ENCODE data around the gene GPR15LG.

GPR15LG gene

DNA sequence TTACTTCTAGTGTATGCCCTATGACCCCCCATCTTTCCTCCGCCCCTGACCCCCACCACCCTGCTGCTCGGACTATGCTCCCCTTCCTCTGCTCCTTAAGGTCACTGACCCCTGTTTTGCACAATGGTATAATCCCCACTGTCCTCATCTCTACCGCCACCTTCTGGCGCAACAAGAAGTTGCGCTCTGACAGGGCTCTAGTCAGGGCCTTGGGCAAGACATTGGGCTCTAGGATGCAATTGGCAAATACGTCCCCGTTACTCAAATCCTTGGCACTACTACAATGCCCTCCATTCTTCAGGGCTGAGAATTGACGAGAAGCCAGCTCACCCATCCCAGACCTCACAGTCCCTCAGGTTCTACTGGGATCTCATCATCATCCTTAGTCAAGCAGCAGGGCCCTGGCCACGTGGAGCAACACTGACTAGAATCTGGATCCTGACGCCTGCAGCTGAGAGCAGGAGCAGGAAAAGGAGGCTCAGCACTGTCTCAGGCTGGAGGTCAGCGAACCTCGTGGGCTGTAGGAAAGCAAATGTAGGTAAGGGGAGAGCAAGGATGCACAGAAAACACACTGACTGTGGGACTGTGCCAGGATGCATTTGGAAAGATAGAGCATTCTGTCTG lies 41.1 kb downstream of the GPR15LG start:
- no peak for DNase-seq (ENCODE audit: low read depth)

DNA sequence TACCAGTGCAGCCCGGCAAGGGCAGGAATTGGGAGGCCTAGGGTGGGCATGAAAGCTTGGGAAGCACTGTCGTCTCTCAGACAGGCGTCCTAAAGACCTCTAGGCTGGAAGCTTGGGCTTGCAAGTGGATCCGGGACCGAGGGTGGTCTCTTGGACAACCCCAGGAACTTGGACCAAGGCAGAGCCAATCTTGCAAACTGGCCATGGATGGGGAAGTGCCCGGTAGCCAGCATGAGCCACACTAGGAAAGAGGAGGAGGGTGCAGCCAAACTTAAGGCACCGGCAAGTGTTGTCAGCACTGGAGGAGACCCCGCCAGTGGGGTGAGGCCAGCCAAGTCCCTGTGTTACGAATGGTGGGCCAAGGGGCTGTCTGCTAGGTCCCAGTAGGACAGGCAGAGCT lies 43.2 kb downstream of the GPR15LG start:
- DNase-seq (ENCODE audit: low read depth), result no peak

DNA sequence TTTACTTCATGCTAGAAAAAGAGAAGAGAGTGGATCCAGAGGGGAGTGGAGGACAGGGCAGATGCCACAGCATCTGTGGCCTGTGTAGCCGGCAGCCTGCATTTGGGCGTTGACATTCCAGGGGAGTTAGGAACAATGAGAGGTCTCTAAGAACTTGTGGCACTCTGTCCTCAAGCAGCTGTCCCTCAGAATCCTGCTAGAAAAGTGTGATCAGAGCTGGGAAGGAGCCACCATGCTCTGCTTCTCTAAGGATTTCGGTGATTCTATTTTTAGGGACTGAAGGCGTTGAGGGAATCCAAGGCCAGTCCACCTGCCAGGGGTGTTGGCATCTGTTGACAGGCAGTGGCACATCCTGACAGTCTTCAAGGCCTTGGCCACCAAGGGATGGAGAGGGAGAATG lies 44.1 kb downstream of the GPR15LG start:
- no peak for DNase-seq (ENCODE audit: low read depth)

DNA sequence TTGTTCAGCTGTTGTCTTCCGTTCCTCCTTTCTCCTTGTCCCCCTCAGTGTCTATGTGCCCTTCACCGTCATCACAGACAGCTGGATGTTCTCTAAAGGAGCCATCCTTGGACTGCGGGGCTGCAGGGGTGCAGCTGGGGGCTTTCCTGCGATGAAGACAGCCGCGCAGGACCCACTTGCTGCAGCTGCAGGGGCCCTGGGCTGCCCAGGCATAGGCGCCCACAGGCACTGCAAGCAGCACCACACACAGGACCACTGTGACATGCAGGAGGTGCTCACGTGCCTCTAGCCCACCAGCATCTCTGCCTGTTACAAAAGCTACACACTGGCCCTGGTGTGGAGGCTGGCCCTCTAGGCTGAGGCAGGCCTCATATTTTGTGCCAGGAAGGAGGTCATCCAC lies 48.3 kb downstream of the GPR15LG start:
- no peak for DNase-seq (ENCODE audit: low read depth)

DNA sequence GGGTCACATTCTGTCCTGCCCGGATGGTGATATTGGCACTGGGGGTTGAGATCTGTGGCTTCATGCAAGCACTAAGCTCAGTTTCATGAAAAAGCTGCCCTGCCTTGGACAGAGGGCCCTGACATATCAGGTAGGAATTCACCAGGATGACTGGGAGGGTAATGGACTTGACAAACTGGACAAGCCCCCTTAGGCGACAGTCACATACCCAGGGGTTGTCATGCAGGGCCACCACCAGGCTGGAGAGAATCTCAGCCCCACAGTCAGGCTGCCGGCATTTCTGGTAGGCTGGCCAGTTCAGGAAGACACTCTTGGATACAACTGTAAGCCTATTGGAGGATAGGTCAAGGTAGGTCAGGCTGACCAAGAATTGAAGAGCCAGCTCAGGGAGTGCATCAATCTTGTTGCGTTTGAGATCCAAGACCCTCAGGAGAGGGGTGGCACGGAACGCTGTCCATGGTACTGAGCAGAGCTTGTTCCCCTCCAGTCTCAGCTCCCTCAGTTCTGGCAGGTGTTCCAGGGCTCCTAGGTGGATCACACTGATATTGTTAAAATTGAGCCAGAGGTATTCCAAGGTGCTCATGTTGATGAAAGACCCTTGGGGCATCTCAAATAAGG lies 50.9 kb downstream of the GPR15LG start:
- no peak for DNase-seq (ENCODE audit: low read depth)

DNA sequence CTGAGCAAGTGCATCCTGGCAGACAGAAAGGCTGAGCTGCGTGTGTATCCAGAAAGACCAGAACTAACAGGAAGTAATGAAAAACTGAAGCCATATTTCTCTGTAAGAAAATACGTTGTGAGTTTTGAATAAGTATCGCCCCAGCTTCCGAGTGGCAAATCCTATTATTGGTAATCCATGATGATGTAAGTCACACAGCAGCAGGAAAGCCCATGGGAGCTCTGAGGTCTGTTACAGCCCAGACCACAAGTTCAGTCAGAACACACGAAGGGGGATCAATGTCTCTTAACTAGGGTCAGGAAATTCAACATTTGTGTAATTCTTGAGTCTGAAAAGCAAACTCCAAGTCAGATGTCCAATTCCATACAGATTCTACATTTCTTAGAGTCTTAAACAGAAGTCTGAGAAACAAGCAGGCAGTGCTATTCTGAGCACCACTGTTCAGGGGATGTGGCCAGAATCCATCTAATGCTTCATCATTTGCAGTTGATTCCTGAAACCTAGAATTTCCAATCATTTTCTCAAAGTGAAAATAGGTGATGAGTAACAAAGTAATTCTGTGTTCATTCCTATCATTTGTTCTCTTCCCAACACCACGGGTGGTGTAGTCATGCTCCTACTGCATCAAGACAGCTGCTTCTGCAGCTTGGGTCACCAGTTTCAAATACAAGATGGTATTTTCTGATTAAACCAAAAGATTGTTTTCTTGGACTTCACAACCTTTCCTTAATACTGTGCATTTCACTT lies 52.0 kb downstream of the GPR15LG start, which contains the start of gene LRIT2:
Gene LRIT2 (minus strand): TSS at position 118 of the 747 bp plus-strand sequence. CDS start 24 bp downstream, at position 94.
- DNase-seq (ENCODE audit: low read depth), result no peak

DNA sequence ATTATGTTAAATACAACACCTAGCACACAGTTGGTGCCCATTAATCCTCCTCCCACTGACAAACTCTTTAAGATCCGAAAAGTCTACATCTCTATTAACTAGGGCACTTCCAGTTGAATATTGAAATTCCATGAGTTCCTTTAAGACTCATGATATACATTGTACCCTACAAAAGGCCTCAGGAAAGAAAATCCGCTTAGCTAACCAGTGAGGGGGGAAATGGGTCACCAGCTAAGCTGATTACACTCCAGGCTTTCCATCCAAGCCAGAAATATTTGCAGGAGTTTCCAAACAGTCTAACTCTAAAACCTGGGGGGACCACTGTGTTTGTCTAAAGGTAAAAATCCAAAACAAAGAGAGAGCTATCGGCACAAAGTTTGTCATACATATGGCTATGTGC lies 53.0 kb downstream of the GPR15LG start:
- no peak for DNase-seq (ENCODE audit: low read depth)

DNA sequence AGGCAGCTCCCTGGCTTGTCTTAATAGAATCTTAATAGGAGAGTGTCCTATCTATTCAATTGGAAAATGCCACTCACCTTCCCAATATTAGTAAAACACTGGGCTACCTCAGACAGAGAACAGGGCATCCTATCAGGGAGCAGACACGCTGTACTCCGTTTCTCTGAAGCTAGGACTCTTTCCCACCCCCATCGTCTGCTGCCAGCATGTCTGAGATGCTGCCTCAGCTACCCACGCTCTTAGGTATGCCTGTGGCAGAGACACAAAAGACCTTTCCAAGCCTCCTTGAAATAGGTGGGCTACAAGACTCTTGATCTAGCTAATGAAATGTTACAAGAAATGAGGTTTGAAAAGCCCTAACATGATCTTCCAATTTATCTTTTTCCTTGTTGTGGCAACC lies 54.2 kb downstream of the GPR15LG start:
- DNase-seq (ENCODE audit: low read depth), result no peak

DNA sequence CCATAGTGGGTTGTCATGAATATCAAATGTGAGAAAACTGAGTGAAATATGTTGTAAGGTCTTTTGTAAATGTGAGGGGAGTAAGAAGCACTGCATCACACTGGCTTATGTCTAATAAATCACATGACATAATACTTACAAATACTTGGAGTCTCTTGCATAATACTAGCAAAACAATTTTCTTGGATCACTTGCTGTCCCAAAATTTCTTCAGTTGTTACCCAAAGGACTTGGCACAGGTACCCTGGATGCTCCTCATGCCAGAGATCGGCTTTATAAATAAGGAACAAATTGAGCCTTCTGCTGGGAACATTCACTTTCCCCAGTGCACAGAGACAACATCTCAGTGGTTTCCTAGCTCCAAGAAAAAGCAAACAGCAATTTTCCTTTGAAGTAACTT lies 56.8 kb downstream of the GPR15LG start:
- DNase-seq (ENCODE audit: low read depth), result no peak

DNA sequence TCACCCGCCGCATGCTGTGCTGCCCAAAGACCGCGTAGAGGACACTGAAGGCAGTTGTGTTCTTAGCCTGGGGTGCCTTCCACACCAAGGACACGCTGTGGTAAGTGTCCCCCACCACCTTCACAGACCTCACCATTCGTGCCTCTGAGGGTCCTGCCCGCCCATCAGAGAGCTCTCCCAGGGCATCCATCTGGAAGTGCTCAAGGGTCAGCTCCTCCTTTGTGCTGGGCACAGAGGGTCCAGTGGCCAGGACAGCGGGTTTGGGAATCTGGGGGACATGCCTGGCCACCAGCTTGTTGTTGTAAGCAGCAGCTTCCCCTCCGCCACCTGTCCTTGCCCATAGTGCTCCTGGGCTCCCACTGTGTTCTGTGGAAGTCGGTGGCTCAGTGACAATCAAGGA lies 58.8 kb downstream of the GPR15LG start:
- DNase-seq (ENCODE audit: low read depth), result no peak

DNA sequence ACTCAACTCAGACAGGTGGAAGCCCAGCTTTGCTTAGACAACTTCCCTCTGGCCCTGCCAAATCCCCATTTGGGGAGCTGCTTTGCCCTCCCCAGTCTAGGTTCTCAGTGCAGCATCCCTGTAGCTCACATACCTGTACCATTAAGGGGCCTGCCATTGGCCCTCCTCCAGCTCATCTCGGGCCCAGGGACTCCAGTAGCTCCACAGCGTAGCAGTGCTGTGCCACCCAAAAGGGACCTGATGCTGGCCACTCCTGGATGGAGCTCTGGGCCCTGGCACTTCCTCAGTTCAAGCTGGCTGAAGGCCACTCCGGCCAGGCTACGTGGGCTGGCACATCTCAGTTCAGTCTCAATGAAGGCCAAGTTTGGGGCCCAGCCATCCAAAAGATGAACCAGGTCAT lies 60.3 kb downstream of the GPR15LG start:
- no peak for DNase-seq (ENCODE audit: low read depth)

DNA sequence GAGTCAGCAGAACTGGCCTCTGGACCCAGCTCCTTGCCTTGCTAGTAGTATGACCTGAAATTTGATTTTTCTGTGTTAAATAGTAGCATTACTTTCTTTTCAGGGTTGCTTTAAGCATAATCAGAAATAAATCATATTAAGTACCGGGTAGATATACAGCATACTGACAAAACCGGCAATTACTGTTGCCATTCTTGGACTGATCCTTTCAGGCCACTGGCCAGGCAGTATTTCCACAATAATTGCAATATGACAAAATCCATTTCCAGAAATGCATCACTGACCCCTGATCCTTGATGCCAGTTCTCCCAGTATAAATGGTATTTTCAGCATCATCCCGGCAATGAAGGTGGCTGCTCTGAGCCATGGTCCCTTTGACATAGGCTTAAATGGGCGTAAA lies 60.9 kb downstream of the GPR15LG start:
- no peak for DNase-seq (ENCODE audit: low read depth)

Measured in T follicular helper cell (primary cell).